ENCODE data around the gene ADAMTS9. TPM values are rescaled to one million over a fixed set of nuclear protein-coding genes. Genes with fewer than 3 reads are reported as not detected.

ADAMTS9 gene
- polyA plus RNA-seq, 1 donor from 2014 or later: 0.32 TPM

DNA sequence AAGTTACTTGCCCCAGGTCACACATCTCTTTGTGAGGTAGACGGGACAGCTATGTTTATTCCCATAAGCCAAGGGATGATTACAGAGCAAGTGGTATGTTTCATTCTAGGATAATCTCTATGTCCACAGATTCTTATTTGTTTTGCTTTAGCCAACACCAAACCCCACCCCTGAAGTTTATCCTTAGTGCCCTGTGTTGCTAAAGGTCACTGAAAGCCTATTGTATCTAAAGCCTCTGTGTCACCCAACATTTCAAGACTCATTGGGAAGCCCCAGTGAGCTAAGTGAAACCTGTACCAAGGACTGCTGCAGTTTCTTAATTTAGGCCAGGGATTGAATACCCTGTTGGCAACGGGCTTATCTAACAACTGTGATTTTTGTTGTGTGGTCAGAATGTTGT lies 135.6 kb downstream of the ADAMTS9 start:
- Histone ChIP-seq H3K9me2 (ENCODE audit: insufficient read depth, low read length) (no peaks in the 10 kb centered on the region), H3K9me3 (ENCODE audit: low read length) (no peaks in the 10 kb centered on the region), H2AFZ (ENCODE audit: low read depth, low read length) (no peak overlapping the region), H3K27ac (ENCODE audit: low read length) (no peak overlapping the region), H3K27me3 (ENCODE audit: insufficient read depth, low read depth, low read length) (no peaks in the 10 kb centered on the region), H3K4me2 (ENCODE audit: low read length) (no peak overlapping the region), H3K79me2 (replicated peaks; ENCODE audit: insufficient read depth, low read length) (no peaks in the 10 kb centered on the region), H4K20me1 (ENCODE audit: insufficient read depth) (no peaks in the 10 kb centered on the region), H3K36me3 (ENCODE audit: insufficient read depth, low read length) (no peaks in the 10 kb centered on the region), H3K9ac (ENCODE audit: low read length) (no peak overlapping the region), H3K4me3 (ENCODE audit: low read length) (no peak overlapping the region), H3F3A (ENCODE audit: insufficient read depth, low read length, poor library complexity, severe bottlenecking) (no peaks in the 10 kb centered on the region)
- TF ChIP-seq, protein P1, sequence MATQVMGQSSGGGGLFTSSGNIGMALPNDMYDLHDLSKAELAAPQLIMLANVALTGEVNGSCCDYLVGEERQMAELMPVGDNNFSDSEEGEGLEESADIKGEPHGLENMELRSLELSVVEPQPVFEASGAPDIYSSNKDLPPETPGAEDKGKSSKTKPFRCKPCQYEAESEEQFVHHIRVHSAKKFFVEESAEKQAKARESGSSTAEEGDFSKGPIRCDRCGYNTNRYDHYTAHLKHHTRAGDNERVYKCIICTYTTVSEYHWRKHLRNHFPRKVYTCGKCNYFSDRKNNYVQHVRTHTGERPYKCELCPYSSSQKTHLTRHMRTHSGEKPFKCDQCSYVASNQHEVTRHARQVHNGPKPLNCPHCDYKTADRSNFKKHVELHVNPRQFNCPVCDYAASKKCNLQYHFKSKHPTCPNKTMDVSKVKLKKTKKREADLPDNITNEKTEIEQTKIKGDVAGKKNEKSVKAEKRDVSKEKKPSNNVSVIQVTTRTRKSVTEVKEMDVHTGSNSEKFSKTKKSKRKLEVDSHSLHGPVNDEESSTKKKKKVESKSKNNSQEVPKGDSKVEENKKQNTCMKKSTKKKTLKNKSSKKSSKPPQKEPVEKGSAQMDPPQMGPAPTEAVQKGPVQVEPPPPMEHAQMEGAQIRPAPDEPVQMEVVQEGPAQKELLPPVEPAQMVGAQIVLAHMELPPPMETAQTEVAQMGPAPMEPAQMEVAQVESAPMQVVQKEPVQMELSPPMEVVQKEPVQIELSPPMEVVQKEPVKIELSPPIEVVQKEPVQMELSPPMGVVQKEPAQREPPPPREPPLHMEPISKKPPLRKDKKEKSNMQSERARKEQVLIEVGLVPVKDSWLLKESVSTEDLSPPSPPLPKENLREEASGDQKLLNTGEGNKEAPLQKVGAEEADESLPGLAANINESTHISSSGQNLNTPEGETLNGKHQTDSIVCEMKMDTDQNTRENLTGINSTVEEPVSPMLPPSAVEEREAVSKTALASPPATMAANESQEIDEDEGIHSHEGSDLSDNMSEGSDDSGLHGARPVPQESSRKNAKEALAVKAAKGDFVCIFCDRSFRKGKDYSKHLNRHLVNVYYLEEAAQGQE (IDR thresholded peaks at IDR 0.05; ENCODE audit: borderline replicate concordance): no peak
- TF ChIP-seq, protein P2, sequence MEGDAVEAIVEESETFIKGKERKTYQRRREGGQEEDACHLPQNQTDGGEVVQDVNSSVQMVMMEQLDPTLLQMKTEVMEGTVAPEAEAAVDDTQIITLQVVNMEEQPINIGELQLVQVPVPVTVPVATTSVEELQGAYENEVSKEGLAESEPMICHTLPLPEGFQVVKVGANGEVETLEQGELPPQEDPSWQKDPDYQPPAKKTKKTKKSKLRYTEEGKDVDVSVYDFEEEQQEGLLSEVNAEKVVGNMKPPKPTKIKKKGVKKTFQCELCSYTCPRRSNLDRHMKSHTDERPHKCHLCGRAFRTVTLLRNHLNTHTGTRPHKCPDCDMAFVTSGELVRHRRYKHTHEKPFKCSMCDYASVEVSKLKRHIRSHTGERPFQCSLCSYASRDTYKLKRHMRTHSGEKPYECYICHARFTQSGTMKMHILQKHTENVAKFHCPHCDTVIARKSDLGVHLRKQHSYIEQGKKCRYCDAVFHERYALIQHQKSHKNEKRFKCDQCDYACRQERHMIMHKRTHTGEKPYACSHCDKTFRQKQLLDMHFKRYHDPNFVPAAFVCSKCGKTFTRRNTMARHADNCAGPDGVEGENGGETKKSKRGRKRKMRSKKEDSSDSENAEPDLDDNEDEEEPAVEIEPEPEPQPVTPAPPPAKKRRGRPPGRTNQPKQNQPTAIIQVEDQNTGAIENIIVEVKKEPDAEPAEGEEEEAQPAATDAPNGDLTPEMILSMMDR (IDR thresholded peaks at IDR 0.05; ENCODE audit: poor library complexity, severe bottlenecking): no peak
- TF ChIP-seq MXI1 (conservative IDR thresholded peaks at IDR 0.05; ENCODE audit: poor library complexity, severe bottlenecking) (no peak), POLR2AphosphoS5 (IDR thresholded peaks at IDR 0.05) (no peak), EP300 (conservative IDR thresholded peaks at IDR 0.05; ENCODE audit: poor library complexity, severe bottlenecking) (no peak), SMC3 (conservative IDR thresholded peaks at IDR 0.05; ENCODE audit: poor library complexity) (no peak), RAD21 (conservative IDR thresholded peaks at IDR 0.05) (no peak), EZH2 (IDR thresholded peaks at IDR 0.05; ENCODE audit: borderline replicate concordance, insufficient read depth, low read length, poor library complexity, severe bottlenecking) (no peak), TAF1 (IDR thresholded peaks at IDR 0.05; ENCODE audit: low read depth) (no peak)

DNA sequence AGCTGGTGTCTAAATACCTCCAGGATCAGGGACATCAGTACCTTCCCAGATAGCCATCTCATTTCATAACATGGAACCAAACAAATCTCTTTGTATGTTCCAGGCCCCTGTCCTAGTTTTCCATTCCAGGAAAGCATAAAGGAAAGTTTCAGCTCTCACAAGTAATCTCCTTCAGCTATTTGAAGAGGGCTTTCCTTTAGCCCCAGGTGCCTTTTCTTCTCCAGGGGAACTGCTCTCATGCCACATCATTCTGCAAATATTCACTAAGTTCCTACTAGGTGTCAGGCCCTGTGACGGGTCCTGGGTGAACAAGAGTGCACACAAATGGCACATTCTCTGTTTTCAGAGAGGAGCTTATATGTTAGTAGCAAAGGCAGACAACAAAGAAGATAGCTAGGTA lies 136.1 kb downstream of the ADAMTS9 start:
- Histone ChIP-seq H3K4me3 (ENCODE audit: low read length) (no peak overlapping the region), H3K4me2 (ENCODE audit: low read length) (no peak overlapping the region), H3K9me2 (ENCODE audit: insufficient read depth, low read length) (no peaks in the 10 kb centered on the region), H3K27ac (ENCODE audit: low read length) (no peak overlapping the region), H3K9me3 (ENCODE audit: low read length) (no peaks in the 10 kb centered on the region), H4K20me1 (ENCODE audit: insufficient read depth) (no peaks in the 10 kb centered on the region), H3F3A (ENCODE audit: insufficient read depth, low read length, poor library complexity, severe bottlenecking) (no peaks in the 10 kb centered on the region), H3K27me3 (ENCODE audit: insufficient read depth, low read depth, low read length) (no peaks in the 10 kb centered on the region), H3K9ac (ENCODE audit: low read length) (no peak overlapping the region), H3K36me3 (ENCODE audit: insufficient read depth, low read length) (no peaks in the 10 kb centered on the region), H2AFZ (ENCODE audit: low read depth, low read length) (no peak overlapping the region), H3K79me2 (replicated peaks; ENCODE audit: insufficient read depth, low read length) (no peaks in the 10 kb centered on the region)
- TF ChIP-seq EP300 (conservative IDR thresholded peaks at IDR 0.05; ENCODE audit: poor library complexity, severe bottlenecking) (no peak), TAF1 (IDR thresholded peaks at IDR 0.05; ENCODE audit: low read depth) (no peak), POLR2AphosphoS5 (IDR thresholded peaks at IDR 0.05) (no peak), EZH2 (IDR thresholded peaks at IDR 0.05; ENCODE audit: borderline replicate concordance, insufficient read depth, low read length, poor library complexity, severe bottlenecking) (no peak), SMC3 (conservative IDR thresholded peaks at IDR 0.05; ENCODE audit: poor library complexity) (no peak), RAD21 (conservative IDR thresholded peaks at IDR 0.05) (no peak)
